Esophagus muscularis mucosa (tissue), 4 donors: ENCODE data around the gene SSPN. TPM values are rescaled to one million over a fixed set of nuclear protein-coding genes. Genes with fewer than 3 reads are reported as not detected.

Experiments
- DNase-seq: peaks from one replicate; pipeline ENCODE4 v3.0.0-alpha.2; 2017; ENCODE audit errors: extremely low spot score
- H3K27ac ChIP-seq, 4 donors: fragments of 200-600 bp; sonication (generic); replicated peaks in 1 of 4; 1 replicate in 3 of 4; 2 replicates in 1 of 4; pipeline ENCODE4 v1.5.1; 2016 to 2019; ENCODE audit warnings: mild to moderate bottlenecking in 1 of 4
- H3K27me3 ChIP-seq, 4 donors: fragments of 200-600 bp; sonication (generic); one replicate each; pipeline versions ENCODE4 v1.5.1 to v1.6.0; 2016 to 2019
- H3K36me3 ChIP-seq, 4 donors: fragments of 200-600 bp; sonication (generic); one replicate each; pipeline ENCODE4 v1.5.1; 2016 to 2019
- H3K4me1 ChIP-seq, 4 donors: fragments of 200-600 bp; sonication (generic); one replicate each; pipeline ENCODE4 v1.5.1; 2016 to 2019
- H3K4me3 ChIP-seq, 4 donors: fragments of 200-600 bp; sonication (generic); 1 replicate in 2 of 4; 2 replicates in 2 of 4; pipeline ENCODE4 v1.5.1; 2016 to 2019; ENCODE audit warnings: mild to moderate bottlenecking in 4 of 4, moderate library complexity in 1 of 4
- H3K9me3 ChIP-seq, 4 donors: fragments of 200-600 bp; sonication (generic); 1 replicate in 3 of 4; 2 replicates in 1 of 4; pipeline ENCODE4 v1.5.1; 2016 to 2019
- EP300 ChIP-seq: sonication (generic); formaldehyde crosslinking; IDR thresholded peaks from one replicate; pipeline ENCODE4 v1.6.1; 2017; ENCODE audit warnings: antibody characterized with exemption
- POLR2A ChIP-seq: fragments of 450-650 bp; IDR thresholded peaks from one replicate; pipeline ENCODE4 v1.6.1; 2017; ENCODE audit warnings: antibody characterized with exemption, moderate library complexity, mild to moderate bottlenecking, low read depth
- POLR2AphosphoS5 ChIP-seq, 2 donors: sonication (generic); formaldehyde crosslinking; IDR thresholded peaks; one replicate each; pipeline ENCODE4 v1.6.1; 2017; ENCODE audit warnings: antibody characterized with exemption in 2 of 2
- WGBS: methylation state at CpG from one replicate; pipeline ENCODE4 v1.1.5; 2018; 5-methylcytosine and 5-hydroxymethylcytosine counted together
- intact Hi-C: fragments of 100-400 bp; cut with DNase I; formaldehyde crosslinking; loops from one replicate; pipeline ENCODE4 v1.15.1; 2023
- total RNA-seq, 4 donors: library from RNA; depleted of rRNA; stranded (reverse); fragments of >200 nt; gene quantifications; one replicate each; pipeline versions ENCODE4 v1.1.0 to v1.2.1, GENCODE V29; 2016
- TF ChIP-seq, protein P1 (sequence below), 3 experiments: fragments of 200-600 bp in 2 of 3; fragments of 450-650 bp in 1 of 3; sonication (generic) in 2 of 3; IDR thresholded peaks; one replicate each; pipeline ENCODE4 v1.5.1; 2017 to 2019; ENCODE audit warnings: antibody characterized with exemption in 3 of 3, mild to moderate bottlenecking in 2 of 3, moderate library complexity in 1 of 3

Gene SSPN
- total RNA-seq, 4 donors from 2014 or later: 36.4 to 81.8 (median 64.9) TPM

DNA sequence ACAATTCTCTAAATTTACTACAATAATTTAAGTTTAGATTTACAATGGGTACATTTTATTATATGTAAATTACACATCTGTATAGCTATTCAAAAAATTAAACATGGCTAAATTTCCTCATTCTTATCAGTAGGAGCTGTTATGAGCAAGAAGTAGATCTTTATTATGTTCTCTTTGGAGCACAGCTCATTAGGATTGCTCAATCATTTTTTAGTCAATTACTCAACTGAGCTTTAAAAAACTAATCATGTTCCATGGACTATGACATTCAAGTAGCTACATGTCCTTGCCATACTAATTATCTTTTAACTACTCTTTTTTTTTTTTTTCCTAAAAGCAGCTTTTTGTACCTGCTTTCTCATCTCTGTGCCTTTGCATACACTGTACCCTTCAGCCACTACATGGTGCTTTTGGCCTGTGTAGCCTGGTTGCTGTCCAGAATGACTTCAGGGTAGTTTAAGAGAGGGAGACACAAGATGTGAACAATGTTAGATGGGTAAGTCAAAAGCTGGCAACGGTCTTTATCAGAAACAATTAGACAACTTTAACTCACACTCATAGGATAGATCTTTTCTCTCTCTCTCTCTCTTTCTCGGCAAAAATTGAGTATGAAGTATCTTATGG lies 69.0 kb downstream of the SSPN start:
- WGBS: 100% methylated on average over 2 of the region's 2 CpGs
- intact Hi-C loops: no loop called here
- Histone ChIP-seq H3K36me3 (no peaks in the 10 kb centered on the region), H3K4me3 (no peak overlapping the region), H3K9me3 (no peaks in the 10 kb centered on the region), H3K4me1 (peaks cover 0 to 1% (median 0%) of the 10 kb centered on the region in 4 donors), H3K27me3 (no peaks in the 10 kb centered on the region), H3K27ac (no peak overlapping the region)
- DNase-seq: peak; percentile 4
- TF ChIP-seq EP300 (no peak), POLR2A (no peak), POLR2AphosphoS5 (IDR thresholded peaks at IDR 0.05) (no peak)
- TF ChIP-seq, protein P1, sequence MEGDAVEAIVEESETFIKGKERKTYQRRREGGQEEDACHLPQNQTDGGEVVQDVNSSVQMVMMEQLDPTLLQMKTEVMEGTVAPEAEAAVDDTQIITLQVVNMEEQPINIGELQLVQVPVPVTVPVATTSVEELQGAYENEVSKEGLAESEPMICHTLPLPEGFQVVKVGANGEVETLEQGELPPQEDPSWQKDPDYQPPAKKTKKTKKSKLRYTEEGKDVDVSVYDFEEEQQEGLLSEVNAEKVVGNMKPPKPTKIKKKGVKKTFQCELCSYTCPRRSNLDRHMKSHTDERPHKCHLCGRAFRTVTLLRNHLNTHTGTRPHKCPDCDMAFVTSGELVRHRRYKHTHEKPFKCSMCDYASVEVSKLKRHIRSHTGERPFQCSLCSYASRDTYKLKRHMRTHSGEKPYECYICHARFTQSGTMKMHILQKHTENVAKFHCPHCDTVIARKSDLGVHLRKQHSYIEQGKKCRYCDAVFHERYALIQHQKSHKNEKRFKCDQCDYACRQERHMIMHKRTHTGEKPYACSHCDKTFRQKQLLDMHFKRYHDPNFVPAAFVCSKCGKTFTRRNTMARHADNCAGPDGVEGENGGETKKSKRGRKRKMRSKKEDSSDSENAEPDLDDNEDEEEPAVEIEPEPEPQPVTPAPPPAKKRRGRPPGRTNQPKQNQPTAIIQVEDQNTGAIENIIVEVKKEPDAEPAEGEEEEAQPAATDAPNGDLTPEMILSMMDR (IDR thresholded peaks at IDR 0.05): no peak

DNA sequence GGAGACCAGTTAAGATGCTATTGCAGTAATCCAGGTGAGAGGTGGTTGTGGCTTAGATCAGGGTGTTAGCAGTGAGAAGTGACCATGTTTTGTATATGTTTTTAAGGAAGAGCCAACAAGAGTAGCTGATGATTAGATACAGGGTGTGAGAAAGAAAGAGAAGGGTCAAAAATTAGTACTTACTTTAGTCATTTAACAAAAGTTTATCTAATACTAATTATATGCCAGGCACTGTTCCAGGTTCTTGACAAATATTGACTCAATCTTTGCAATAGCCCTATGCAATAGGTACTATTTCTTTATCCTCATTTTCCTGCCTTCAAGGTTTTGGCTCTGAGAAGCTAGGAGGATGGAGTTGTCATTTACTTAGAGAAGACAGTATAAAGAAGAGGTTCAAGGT lies 70.2 kb downstream of the SSPN start:
- no peak for DNase-seq
- Histone ChIP-seq H3K27me3 (no peaks in the 10 kb centered on the region), H3K36me3 (no peaks in the 10 kb centered on the region), H3K27ac (no peak overlapping the region), H3K9me3 (no peaks in the 10 kb centered on the region), H3K4me1 (peaks cover 4 to 12% (median 9%) of the 10 kb centered on the region in 4 donors), H3K4me3 (no peak overlapping the region)
- TF ChIP-seq POLR2A: no peak
- no peak for TF ChIP-seq POLR2AphosphoS5 (IDR thresholded peaks at IDR 0.05)
- TF ChIP-seq EP300: no peak
- TF ChIP-seq, protein P1 (IDR thresholded peaks at IDR 0.05): no peak
- intact Hi-C loops: no loop called here

DNA sequence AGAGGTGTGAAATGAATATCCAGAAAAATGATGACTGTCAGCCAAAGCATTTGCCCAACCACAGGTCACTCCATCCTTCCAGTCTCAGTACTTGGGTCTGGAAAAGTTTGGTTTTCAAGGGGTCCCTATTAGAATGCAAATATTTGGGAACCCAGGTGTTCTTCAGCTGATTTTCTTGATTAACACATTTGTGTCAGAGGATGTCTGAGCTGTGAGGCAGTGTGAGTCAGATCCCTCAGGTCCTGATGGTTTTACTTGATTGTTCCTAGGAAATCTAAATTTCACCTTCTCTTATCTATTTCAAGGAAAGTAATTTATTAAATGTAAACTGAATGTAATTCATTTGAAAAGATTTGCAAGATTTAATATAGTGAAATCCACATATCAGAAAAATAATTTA lies 71.5 kb downstream of the SSPN start:
- H3K9me3 ChIP-seq: no peaks in the 10 kb centered on the region
- no peaks in the 10 kb centered on the region for H3K36me3 ChIP-seq
- DNase-seq: peak; percentile 2
- H3K4me3 ChIP-seq: no peak overlapping the region
- no peaks in the 10 kb centered on the region for H3K27me3 ChIP-seq
- TF ChIP-seq POLR2AphosphoS5 (IDR thresholded peaks at IDR 0.05) (no peak), EP300 (no peak), POLR2A (no peak)
- TF ChIP-seq, protein P1 (IDR thresholded peaks at IDR 0.05): no peak
- intact Hi-C loops: no loop called here
- peaks cover 11 to 19% (median 16%) of the 10 kb centered on the region in 4 donors for H3K4me1 ChIP-seq
- no peak overlapping the region for H3K27ac ChIP-seq

DNA sequence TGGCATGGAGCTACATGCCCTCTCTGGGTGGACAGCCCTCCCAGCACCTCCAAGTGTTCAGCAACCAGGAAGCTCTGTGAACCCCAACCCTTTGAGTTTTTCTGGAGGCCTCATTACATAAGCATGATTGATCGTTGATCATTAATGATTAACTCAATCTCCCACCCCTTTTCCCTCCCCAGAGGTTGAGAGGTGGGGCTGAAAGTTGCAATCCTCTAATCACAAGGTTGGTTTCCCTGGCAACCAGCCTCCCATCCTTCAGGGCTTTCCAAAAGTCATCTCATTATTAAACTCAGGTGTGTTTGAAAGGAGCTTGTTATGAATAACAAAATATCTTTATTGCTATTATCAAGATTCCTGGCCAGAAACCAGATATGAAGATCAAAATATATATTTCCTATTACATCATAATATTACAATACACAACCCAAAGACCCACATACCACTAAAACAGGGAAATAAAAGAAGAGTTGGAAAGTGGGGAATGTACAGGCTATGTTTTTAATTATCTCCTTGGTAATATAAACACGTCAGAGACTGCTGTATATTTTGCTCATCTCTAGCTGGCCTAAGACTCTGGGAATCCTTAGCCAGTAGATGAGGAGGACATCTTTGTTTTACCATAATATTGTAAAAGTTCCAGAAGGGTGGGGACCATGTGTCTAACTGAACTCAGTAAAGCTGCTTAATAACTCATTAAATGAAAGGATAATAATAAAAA lies 73.6 kb downstream of the SSPN start:
- Histone ChIP-seq H3K27ac (no peak overlapping the region), H3K4me1 (peaks cover 20 to 37% (median 26%) of the 10 kb centered on the region in 4 donors), H3K9me3 (no peaks in the 10 kb centered on the region), H3K4me3 (no peak overlapping the region), H3K36me3 (no peaks in the 10 kb centered on the region), H3K27me3 (no peaks in the 10 kb centered on the region)
- intact Hi-C loops: no loop called here
- no peak for DNase-seq
- TF ChIP-seq, protein P1 (IDR thresholded peaks at IDR 0.05): no peak
- no peak for TF ChIP-seq POLR2A
- TF ChIP-seq EP300: no peak
- TF ChIP-seq POLR2AphosphoS5 (IDR thresholded peaks at IDR 0.05): no peak
- WGBS: 48% methylated on average over 2 of the region's 2 CpGs
